A549 (cell line): Measurements from ENCODE around the gene ERCC6. TPM values are rescaled to one million over a fixed set of nuclear protein-coding genes. Genes with fewer than 3 reads are reported as not detected.

Source experiments
- ATAC-seq, 2 experiments: fragments of 200-7000 bp in 1 of 2; fragments of >200 bp in 1 of 2; cut with Nextera tagmentation in 1 of 2; cut with Tn5 transposase in 1 of 2; 3 replicates each; pipeline versions ENCODE4 v1.8.0 to v1.9.1; 2018 to 2020; ENCODE audit warnings: mild to moderate bottlenecking in 1 of 2, moderate library complexity in 1 of 2
- CTCF ChIA-PET: fragments of 300-600 bp; sonication (Branson Sonifier 250); formaldehyde crosslinking; extraction: SDS; loops from one replicate; lab custom pipeline; 2021; ENCODE audit warnings: antibody characterized with exemption, inconsistent platforms; lab: Yijun Ruan, JAX
- POLR2A ChIA-PET: fragments of 350-600 bp; formaldehyde crosslinking; extraction: SDS; loops from one replicate; lab custom pipeline; 2021; ENCODE audit warnings: antibody characterized with exemption, inconsistent platforms; lab: Yijun Ruan, JAX
- DNase-seq, 2 experiments: peaks; one replicate each; pipeline versions ENCODE4 v3.0.0 to v3.0.0-alpha.2; 2011 to 2016; ENCODE audit warnings: low read depth in 1 of 2, low spot score in 1 of 2
- FAIRE-seq: peaks from 2 replicates; lab custom pipeline; 2011; peaks lifted over from hg19 to GRCh38; lab: Jason Lieb, UNC
- H3K27ac ChIP-seq, 2 experiments: fragments of >200 bp; sonication (Bioruptor Twin); formaldehyde crosslinking; 3 replicates each; pipeline ENCODE4 v1.5.1; 2016 to 2017
- H3K4me1 ChIP-seq: fragments of >200 bp; sonication (Bioruptor Twin); formaldehyde crosslinking; 3 replicates; pipeline ENCODE4 v1.6.1; 2016
- H3K4me2 ChIP-seq: fragments of >200 bp; sonication (Bioruptor Twin); formaldehyde crosslinking; 3 replicates; pipeline ENCODE4 v1.6.1; 2016
- H3K4me3 ChIP-seq: fragments of >200 bp; sonication (Bioruptor Twin); formaldehyde crosslinking; 3 replicates; pipeline ENCODE4 v1.5.1; 2016
- H3K9me3 ChIP-seq: fragments of >200 bp; sonication (Bioruptor Twin); formaldehyde crosslinking; 3 replicates; pipeline ENCODE4 v1.6.1; 2016
- BCL3 ChIP-seq: fragments of >200 bp; sonication (Bioruptor Twin); formaldehyde crosslinking; IDR thresholded peaks from 3 replicates; pipeline ENCODE4 v1.6.1; 2016
- CTCF ChIP-seq: fragments of >200 bp; sonication (Bioruptor Twin); formaldehyde crosslinking; IDR thresholded peaks from 3 replicates; pipeline ENCODE4 v1.5.1; 2016
- EHF ChIP-seq: fragments of 250-450 bp; sonication (Bioruptor Pico); IDR thresholded peaks from 2 replicates; pipeline ENCODE4 v1.5.0; 2020; ENCODE audit warnings: mild to moderate bottlenecking
- FOSB ChIP-seq: fragments of 250-450 bp; sonication (Bioruptor Pico); IDR thresholded peaks from 2 replicates; pipeline ENCODE4 v1.5.0; 2020; ENCODE audit warnings: mild to moderate bottlenecking, moderate library complexity
- FOSL2 ChIP-seq, 2 experiments: fragments of 450-650 bp in 1 of 2; fragments of >200 bp in 1 of 2; sonication (Bioruptor Twin) in 1 of 2; formaldehyde crosslinking; IDR thresholded peaks; 2 replicates each; pipeline versions ENCODE4 v1.5.0 to v1.6.1; 2016 to 2020; ENCODE audit warnings: mild to moderate bottlenecking in 1 of 2, moderate library complexity in 1 of 2
- HDAC2 ChIP-seq: fragments of 200-600 bp; sonication (generic); IDR thresholded peaks from 2 replicates; pipeline ENCODE4 v1.6.1; 2016
- HOXB5 ChIP-seq: fragments of 250-450 bp; sonication (Bioruptor Pico); IDR thresholded peaks from 2 replicates; pipeline ENCODE4 v1.5.0; 2020; ENCODE audit warnings: mild to moderate bottlenecking, moderate library complexity
- JUN ChIP-seq, 2 experiments: fragments of >200 bp; sonication (Bioruptor Twin); formaldehyde crosslinking; IDR thresholded peaks; 2 replicates in 1 of 2; 3 replicates in 1 of 2; pipeline ENCODE4 v1.6.1; 2016 to 2017
- KDM5A ChIP-seq: fragments of 200-600 bp; sonication (generic); IDR thresholded peaks from 2 replicates; pipeline ENCODE4 v1.6.1; 2016; ENCODE audit warnings: antibody characterized with exemption, mild to moderate bottlenecking
- NFE2L2 ChIP-seq: fragments of 150-350 bp; conservative IDR thresholded peaks from 2 replicates; pipeline ENCODE4 v1.6.1; 2014; ENCODE audit warnings: low read length
- NR3C1 ChIP-seq: fragments of >200 bp; sonication (Bioruptor Twin); formaldehyde crosslinking; IDR thresholded peaks from 3 replicates; pipeline ENCODE4 v1.6.1; 2017
- PHF8 ChIP-seq: fragments of 200-600 bp; sonication (generic); IDR thresholded peaks from 2 replicates; pipeline ENCODE4 v1.6.1; 2016; ENCODE audit warnings: low read depth, mild to moderate bottlenecking, antibody characterized with exemption, moderate library complexity, borderline replicate concordance
- RAD21 ChIP-seq, 2 experiments: fragments of >200 bp in 1 of 2; sonication (Bioruptor Twin) in 1 of 2; formaldehyde crosslinking in 1 of 2; IDR thresholded peaks in 1 of 2; conservative IDR thresholded peaks in 1 of 2; 2 replicates in 1 of 2; 3 replicates in 1 of 2; pipeline ENCODE4 v1.6.1; 2012 to 2018; ENCODE audit warnings: inconsistent platforms in 1 of 2
- REST ChIP-seq: fragments of 200-600 bp; sonication (generic); IDR thresholded peaks from 2 replicates; pipeline ENCODE4 v1.6.1; 2016; ENCODE audit warnings: antibody characterized with exemption, mild to moderate bottlenecking, moderate library complexity
- RFX5 ChIP-seq: fragments of 450-650 bp; IDR thresholded peaks from 2 replicates; pipeline ENCODE4 v1.7.1; 2014; ENCODE audit warnings: antibody characterized with exemption, mild to moderate bottlenecking, moderate library complexity
- RNF2 ChIP-seq: fragments of 200-600 bp; sonication (generic); IDR thresholded peaks from 2 replicates; pipeline ENCODE4 v1.6.1; 2016; ENCODE audit warnings: low read depth, mild to moderate bottlenecking, antibody characterized with exemption, moderate library complexity, borderline replicate concordance
- USF2 ChIP-seq: fragments of 450-650 bp; IDR thresholded peaks from 2 replicates; pipeline ENCODE4 v1.6.1; 2014; ENCODE audit warnings: antibody characterized with exemption
- ZC3H11A ChIP-seq: fragments of 450-650 bp; IDR thresholded peaks from 2 replicates; pipeline ENCODE4 v1.6.1; 2014; ENCODE audit warnings: antibody characterized with exemption, mild to moderate bottlenecking
- ZFP36 ChIP-seq: fragments of 450-650 bp; IDR thresholded peaks from 2 replicates; pipeline ENCODE4 v1.6.1; 2014; ENCODE audit warnings: borderline replicate concordance; ENCODE audit not compliant: partially characterized antibody
- ZSCAN20 ChIP-seq: fragments of 250-450 bp; sonication (Bioruptor Pico); IDR thresholded peaks from 2 replicates; pipeline ENCODE4 v1.8.0; 2022; ENCODE audit warnings: mild to moderate bottlenecking, moderate library complexity
- WGBS: methylation state at CpG from one replicate; pipeline ENCODE4 v1.1.6; 2017; ENCODE audit errors: missing lambda C conversion rate; 5-methylcytosine and 5-hydroxymethylcytosine counted together
- polyA plus RNA-seq, 4 experiments: library from polyadenylated mRNA; depleted of rRNA in 3 of 4; stranded (reverse); fragments of >200 nt; fragmentation: RNase III in 1 of 4; extraction: RNeasy Plus Mini Kit Qiagen cat#74134 plus additional on column Dnase treatment in 1 of 4; gene quantifications; 2 replicates in 3 of 4; 3 replicates in 1 of 4; pipeline ENCODE4 v1.2.3, GENCODE V29; 2011 to 2017
- TF ChIP-seq, protein P1 (sequence below): IDR thresholded peaks from 2 replicates; pipeline ENCODE4 v1.6.1; 2012; ENCODE audit warnings: low read depth, borderline replicate concordance
- TF ChIP-seq, protein P2 (sequence below): IDR thresholded peaks from 2 replicates; pipeline ENCODE4 v1.6.1; 2012
- TF ChIP-seq, protein P3 (sequence below): fragments of 250-450 bp; sonication (Bioruptor Pico); IDR thresholded peaks from 2 replicates; pipeline ENCODE4 v1.5.0; 2020; ENCODE audit warnings: low read depth, mild to moderate bottlenecking, moderate library complexity

ERCC6 gene
- polyA plus RNA-seq, 2 of the 4 experiments (the other 2 are of a cell fraction), result 5.8 to 9.4 TPM

DNA sequence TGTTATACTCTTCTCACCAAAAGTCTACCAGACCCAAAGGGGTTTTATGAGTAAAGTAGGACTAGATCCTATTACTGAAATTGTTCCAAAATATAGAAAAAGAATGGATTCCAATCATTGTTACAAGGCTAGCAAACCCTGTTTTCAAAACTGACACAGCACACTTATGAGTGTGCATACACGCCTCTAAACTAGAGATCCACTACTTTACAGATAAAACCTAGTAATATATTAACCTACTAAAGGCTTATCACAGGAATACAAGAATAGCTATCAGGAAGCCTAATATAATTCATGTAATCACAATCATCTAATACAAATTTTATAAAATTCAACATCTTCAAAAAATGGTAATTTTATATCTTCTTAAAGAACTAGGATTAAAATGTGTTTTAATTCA lies 52.2 kb downstream of the ERCC6 start:
- ChIA-PET CTCF (interaction anchor here (1.2 to 1.6 kb wide), 3 partner anchors 24 to 30 kb away, joined by 3 to 4 read pairs (median 3); no protein-coding TSS in a partner anchor), POLR2A (no interaction called here)
- Histone ChIP-seq H3K27ac (no peak overlapping the region), H3K9me3 (no peaks in the 10 kb centered on the region), H3K4me3 (no peak overlapping the region), H3K4me2 (no peak overlapping the region), H3K4me1 (no peaks in the 10 kb centered on the region)
- 85% methylated on average over 1 of the region's 1 CpG for WGBS
- DNase-seq (no peak), FAIRE-seq (no peak), ATAC-seq (no peak)
- no peak for TF ChIP-seq RNF2
- TF ChIP-seq ZSCAN20, result no peak
- no peak for TF ChIP-seq ZFP36
- no peak for TF ChIP-seq HDAC2
- no peak for TF ChIP-seq EHF (CRISPR knock-in tag)
- TF ChIP-seq RAD21 (conservative IDR thresholded peaks at IDR 0.05 in 1 of 2, IDR thresholded peaks at IDR 0.05 in 1 of 2), result no peak
- no peak for TF ChIP-seq PHF8
- TF ChIP-seq FOSL2 (IDR thresholded peaks at IDR 0.05), result no peak
- no peak for TF ChIP-seq FOSL2 (CRISPR knock-in tag; IDR thresholded peaks at IDR 0.05)
- no peak for TF ChIP-seq JUN (IDR thresholded peaks at IDR 0.05)
- TF ChIP-seq RFX5, result no peak
- TF ChIP-seq CTCF, result no peak
- TF ChIP-seq FOSB (CRISPR knock-in tag), result no peak
- no peak for TF ChIP-seq USF2

DNA sequence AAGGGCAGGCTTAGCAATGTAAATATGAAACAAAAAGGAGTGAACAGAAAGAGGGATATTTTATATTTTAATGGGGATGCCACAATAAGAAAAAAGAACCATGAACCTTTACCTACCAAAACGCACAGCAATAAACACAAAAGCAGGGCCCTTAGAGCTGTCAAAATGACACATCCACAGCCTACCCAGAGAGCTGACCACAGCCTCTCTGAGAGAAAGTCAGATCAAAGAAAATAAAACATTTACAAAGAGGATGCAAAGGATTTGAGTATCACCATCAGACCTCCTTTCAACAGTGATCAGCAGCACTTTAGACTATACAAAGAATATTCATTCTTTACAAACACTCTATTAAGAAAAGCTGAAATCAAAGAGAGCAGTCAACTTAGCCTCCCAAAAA lies 52.9 kb downstream of the ERCC6 start:
- CTCF ChIA-PET, result interaction anchor here (1.4 kb wide), 1 partner anchor 27 kb away, joined by 4 read pairs; no protein-coding TSS in a partner anchor
- no peak for FAIRE-seq
- DNase-seq, result no peak
- no peaks in the 10 kb centered on the region for H3K9me3 ChIP-seq
- H3K4me2 ChIP-seq, result no peak overlapping the region
- POLR2A ChIA-PET, result no interaction called here
- 97% methylated on average over 1 of the region's 1 CpG for WGBS
- no peaks in the 10 kb centered on the region for H3K4me1 ChIP-seq
- ATAC-seq, result no peak
- no peak overlapping the region for H3K27ac ChIP-seq
- no peak overlapping the region for H3K4me3 ChIP-seq
- TF ChIP-seq REST (no peak), NR3C1 (no peak), FOSL2 (IDR thresholded peaks at IDR 0.05) (no peak), FOSL2 (CRISPR knock-in tag; IDR thresholded peaks at IDR 0.05) (no peak), BCL3 (no peak), RNF2 (no peak), NFE2L2 (no peak), KDM5A (no peak), HOXB5 (CRISPR knock-in tag) (no peak), ZC3H11A (no peak), PHF8 (no peak)
- TF ChIP-seq, protein P1, sequence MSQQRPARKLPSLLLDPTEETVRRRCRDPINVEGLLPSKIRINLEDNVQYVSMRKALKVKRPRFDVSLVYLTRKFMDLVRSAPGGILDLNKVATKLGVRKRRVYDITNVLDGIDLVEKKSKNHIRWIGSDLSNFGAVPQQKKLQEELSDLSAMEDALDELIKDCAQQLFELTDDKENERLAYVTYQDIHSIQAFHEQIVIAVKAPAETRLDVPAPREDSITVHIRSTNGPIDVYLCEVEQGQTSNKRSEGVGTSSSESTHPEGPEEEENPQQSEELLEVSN, result no peak
- TF ChIP-seq, protein P2, sequence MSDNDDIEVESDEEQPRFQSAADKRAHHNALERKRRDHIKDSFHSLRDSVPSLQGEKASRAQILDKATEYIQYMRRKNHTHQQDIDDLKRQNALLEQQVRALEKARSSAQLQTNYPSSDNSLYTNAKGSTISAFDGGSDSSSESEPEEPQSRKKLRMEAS, result no peak
- TF ChIP-seq, protein P3, sequence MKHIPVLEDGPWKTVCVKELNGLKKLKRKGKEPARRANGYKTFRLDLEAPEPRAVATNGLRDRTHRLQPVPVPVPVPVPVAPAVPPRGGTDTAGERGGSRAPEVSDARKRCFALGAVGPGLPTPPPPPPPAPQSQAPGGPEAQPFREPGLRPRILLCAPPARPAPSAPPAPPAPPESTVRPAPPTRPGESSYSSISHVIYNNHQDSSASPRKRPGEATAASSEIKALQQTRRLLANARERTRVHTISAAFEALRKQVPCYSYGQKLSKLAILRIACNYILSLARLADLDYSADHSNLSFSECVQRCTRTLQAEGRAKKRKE (CRISPR knock-in tag), result no peak
